ENCODE measurements around the gene EXOC4.

EXOC4 gene

GRCh38 chr7:133724148-133724547, 471.3 kb downstream of the EXOC4 start:
- DNase-seq = no peak

- DNase-seq = no peak
Measured at GRCh38 chr7:133724694-133725093, 471.8 kb downstream of the EXOC4 start.

GRCh38 chr7:133727476-133728214, 474.8 kb downstream of the EXOC4 start:
- no peak for DNase-seq

DNA sequence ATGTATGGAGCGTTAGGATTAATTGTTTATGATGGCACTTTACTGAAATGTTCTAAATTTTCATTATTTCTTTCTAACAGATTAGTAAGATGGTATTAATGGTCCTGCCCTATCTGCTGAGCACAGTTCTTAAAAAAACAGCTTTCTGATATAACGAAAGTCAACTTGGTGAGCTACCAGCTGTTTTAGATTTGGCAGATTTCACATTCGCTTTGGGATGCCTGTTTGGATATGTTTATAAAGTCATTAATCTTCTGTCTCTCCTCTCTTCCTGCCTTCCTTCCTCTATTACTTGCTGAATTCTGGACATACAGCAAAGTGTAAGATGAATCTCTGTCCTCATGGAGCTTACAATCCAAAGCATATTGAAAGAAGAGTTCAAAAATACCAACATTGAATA, 477.5 kb downstream of the EXOC4 start:
- no peak for DNase-seq

DNA sequence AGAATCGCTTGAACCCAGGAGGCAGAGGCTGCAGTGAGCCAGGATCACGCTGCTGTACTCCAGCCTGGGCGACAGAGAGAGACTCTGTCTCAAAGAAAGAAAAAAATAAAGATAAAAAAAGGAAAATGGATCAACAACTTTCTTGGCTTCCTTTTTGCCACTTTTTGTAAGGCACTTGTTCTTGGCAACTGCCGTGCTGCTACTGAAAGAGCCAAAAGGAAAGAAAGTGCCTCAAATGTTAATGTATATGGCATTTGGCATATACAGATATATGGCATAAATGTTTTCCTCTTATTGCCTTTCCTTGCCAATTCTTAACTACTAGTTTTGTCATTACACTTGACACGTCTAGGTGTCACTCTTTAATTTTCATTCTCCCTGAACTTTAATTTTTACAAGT, 480.5 kb downstream of the EXOC4 start:
- no peak for DNase-seq

DNA sequence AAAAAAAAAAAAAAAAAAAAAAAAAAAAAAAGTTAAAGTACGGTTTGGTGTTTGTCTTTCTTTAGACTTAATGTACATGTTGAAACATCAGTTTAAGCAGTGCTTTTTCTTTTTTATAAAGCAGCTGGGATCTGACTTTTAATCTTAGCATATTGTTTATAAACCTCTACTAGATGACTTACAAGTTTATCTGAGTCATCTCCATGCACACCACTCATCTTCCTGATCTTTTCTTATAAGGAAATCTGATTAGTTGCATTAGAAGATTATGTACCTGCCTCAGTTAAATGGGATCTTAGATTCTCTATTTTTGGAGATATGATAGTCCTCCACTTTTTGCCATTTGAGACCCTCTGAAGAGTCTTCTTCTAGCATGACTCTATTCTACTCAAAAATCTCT, 482.3 kb downstream of the EXOC4 start:
- DNase-seq = no peak

- no peak for DNase-seq
Measured at GRCh38 chr7:133739817-133740216, 486.9 kb downstream of the EXOC4 start.

GRCh38 chr7:133741078-133741477, 488.2 kb downstream of the EXOC4 start:
- DNase-seq = no peak

DNA sequence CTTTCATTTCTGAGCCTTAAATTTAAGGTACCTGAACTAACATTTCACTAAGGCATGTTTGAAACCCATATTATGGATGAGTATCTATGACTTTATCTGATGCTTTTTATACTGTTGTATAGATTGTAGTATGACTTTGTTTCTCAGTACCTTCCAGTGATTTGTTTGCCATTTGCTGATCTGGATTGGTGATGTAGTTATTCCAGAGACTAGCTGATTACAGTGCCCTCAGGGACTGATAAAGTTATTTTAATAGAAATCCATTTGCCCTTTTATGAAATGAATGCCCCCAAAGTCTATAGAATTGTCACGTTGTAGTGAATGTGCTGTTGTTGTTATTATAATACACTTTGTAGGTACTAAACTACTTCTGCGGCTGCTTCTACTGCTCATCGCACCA, 488.8 kb downstream of the EXOC4 start:
- DNase-seq = no peak

DNA sequence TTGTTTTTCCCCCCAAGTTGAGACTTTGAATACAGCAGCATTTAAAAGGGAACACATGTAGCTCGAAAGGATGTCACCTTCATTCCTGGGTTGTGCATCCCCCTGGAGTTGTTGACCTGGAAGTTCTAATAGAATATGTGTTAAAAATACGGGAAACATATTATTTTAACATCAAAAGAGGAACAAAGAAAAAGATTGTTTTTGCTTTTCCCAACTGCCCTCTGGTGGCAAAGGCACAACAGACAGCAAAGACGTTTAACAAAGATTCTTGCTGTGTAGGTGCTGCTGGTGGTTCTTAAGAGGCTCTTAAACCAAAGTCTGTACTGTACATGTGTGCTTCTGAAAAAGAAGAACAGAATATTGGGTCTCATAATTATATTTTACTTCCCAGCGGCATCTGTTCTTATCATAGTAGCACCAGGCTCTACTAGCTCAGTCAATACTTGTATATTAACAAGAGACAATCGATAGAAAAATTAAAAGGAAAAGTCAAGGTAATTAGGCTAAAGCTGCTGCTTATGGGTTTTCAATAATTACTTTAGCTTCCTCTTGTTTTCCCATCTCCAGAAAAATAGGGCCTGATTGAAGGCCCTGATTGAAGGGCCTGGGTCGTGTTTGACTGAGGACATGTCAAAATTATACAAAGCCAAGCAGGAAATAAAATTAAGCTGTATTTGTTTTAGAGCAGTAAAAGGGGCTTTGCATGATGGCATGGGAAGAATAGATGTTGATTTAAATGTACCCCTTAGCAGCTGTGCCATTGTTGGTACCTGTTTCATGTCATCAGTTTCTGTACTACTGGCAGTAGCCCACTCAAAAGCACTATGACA, 490.0 kb downstream of the EXOC4 start:
- peak; percentile 43 for DNase-seq

- no peak for DNase-seq
Measured at GRCh38 chr7:133744451-133744850, 491.6 kb downstream of the EXOC4 start.

DNA sequence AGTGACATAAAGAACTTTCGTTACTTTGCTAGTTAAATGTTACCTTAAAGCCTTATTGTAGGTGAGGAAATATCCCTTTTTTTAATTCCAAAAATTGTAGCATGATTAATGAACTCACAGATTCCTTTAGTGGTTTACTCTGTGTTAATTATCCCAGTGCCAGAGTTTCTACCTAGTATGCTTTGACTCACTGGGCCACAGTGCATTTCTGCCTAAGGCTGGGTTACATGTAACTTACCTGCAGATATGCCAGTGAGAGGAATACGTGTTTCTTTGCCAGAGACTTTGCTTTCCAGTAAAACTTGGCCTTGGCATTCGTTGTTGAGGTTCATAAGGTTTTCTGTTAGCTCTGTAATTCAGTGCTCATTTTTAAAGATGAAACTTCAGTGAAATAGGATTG, 493.4 kb downstream of the EXOC4 start:
- no peak for DNase-seq

- no peak for DNase-seq
Measured at GRCh38 chr7:133746847-133747246, 494.0 kb downstream of the EXOC4 start.

DNA sequence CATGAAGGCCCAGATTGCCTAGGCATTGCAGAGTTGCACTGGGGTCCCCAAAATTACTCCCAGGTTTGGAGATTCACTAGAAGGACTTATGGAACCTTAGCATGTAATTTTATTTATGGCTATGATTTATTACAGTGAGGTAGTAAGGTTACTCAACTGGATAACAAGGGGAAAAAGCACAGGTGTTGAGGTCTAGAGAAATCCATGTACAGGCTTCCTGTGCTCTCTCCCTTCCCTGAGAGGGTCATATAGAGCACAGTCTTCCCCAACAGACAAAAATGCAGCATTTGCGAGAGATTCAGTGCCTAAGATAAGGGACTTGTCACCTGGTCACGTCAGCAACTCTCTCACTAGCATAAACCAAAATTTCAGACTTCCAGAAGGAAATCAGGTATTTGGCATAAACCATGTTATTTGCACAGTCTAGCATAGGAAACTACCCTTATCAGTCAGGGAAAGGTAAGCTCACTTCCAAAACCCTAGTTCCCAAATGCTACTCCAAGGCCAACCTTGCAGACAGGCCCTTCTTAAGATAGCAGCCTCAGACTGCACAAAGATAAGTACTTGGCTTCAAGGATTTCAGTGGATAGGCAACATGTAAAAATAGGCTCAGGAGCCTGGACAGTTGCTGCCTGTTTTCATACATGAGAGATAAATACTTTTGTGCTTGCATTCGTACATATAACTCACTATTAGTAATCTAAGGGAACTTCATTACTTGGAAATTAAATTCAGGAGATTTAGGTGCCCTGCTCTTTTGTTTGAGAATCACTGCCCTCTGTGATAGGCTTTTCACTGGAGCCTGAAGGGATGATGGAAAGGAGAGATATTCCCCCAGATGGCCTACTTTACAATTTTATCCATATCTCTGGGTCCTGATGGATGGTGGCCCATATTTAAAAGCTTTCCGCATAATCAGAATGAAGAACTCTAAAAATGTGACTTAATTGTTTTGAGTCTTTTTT, 495.8 kb downstream of the EXOC4 start:
- DNase-seq = no peak

- no peak for DNase-seq
Measured at GRCh38 chr7:133750287-133750686, 497.4 kb downstream of the EXOC4 start.

DNA sequence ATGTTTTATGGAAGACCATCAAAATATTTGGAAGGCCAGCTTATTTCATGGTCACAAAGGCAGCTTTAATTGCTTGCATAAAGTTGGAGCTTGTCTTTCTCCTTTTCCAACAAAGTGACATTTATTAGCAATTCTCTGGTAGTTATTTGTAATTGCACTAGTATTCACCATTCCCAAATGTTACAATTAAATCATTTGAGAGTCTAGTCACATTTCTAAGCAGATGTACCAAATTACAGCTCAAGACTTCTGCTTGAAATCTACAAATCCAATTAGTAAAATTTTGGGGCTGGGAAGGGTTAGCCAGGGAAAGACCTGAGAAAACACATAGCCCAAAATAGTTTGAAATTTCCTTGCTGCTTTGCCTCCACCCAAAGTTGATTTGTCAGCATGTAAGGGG, 498.2 kb downstream of the EXOC4 start:
- no peak for DNase-seq

DNA sequence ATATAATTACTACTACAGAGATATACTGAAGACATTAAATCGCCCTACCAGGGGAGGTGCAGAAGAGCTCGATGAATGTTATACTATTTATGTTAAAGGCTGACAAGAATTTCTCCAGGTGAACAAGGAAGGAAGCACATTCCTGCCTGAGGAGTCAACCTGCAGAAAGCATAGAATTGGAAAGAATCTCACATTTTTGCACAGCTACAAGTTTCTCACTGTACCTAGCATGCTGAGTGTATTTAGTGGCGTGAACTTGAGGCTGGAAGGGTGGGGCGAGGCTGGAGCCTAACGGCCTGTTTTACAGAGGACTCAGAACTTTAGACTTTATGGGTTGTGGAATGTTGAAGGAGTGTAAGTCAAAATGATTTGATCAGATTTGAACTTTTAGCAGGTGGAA, 500.6 kb downstream of the EXOC4 start:
- no peak for DNase-seq

DNA sequence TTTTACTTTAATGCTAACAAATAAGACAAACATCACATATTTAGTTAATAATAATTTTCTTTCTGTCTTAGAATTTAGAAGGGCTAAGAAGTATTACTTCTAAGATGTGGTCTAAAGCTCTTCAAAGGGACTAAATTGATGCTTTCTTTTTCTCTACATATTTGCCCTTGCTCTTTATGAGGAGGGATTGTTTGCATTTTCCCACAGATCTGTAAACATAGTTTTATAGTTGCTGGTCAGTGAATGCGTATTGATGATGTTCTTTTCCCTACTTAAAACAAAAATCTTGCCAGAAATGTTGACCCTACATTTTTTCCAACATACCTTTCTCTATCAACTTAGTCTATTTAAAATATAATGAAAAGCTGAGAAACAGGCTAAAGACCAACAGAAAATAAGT, 501.8 kb downstream of the EXOC4 start:
- DNase-seq = no peak

DNA sequence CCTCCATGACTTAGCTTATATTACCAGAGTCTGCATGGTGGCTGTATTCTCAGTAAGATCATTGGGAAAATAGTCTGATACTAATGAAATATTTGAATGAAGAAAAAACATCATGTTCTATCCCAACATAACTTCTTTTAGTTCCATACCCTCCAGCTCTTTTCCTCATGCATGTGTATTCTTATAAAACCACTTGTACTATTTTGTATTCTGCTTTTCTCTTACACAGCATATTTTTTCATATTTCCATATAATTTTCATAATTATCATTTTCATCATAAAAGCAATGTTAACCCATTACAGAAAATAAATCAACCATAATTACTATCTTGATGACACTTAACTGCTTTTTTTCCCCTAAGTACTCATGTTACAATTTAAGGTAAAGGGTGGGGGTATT, 503.0 kb downstream of the EXOC4 start:
- no peak for DNase-seq

DNA sequence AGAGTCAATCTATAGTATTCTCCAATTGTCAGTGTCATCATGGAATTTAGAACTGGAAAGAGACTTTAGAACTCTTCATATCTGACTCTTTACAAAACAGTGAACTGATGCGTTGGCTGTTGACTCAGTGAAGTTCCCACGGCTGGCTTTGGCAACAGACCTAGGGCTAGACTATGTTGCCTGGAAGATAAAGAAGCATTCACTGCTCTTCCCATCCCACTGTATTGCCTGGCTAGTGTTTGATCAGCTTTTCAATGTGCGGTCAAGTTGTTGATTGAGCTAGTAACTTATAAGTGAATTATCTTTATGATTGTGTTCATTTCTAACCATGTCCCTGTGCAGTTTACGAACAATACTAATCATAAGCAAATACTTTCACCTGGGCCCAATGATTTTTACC, 508.6 kb downstream of the EXOC4 start:
- DNase-seq = no peak

GRCh38 chr7:133763076-133763640, 510.3 kb downstream of the EXOC4 start:
- DNase-seq = no peak

DNA sequence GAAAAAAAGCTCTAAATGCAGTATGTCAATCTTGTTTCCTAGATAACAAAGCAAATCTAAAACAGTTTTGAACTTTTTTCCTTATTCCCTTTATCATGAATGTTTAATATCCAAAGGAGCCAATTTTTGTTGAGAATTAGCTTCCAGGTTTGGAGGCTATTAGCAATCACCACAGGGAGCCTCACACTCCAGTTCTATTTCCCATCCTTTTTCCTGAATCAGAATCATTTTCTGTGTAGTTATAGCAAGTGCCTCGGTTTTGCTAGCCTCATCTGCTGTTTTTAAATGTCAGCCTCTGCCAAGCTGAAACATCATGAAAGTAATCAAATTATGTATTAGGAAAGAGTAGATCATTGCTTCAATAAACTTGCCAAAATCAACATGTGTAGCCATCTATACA, 516.8 kb downstream of the EXOC4 start:
- DNase-seq = no peak
